B cell (primary cell): ENCODE measurements around the gene OR2M2. TPM values are rescaled to one million over a fixed set of nuclear protein-coding genes. Genes with fewer than 3 reads are reported as not detected.
A peak's percentile ranks its signal among the peaks of the same experiment; 100 is the strongest.

Source experiments
- ATAC-seq: fragments of 200-7000 bp; cut with Tn5 transposase; one replicate; pipeline ENCODE4 v1.10.0; 2021; ENCODE audit warnings: low read depth, mild to moderate bottlenecking, moderate number of reproducible peaks, moderate library complexity
- CTCF ChIA-PET: fragments of 350-600 bp; sonication (Branson Sonifier 250); formaldehyde crosslinking; loops from one replicate; lab custom pipeline; 2021; ENCODE audit warnings: antibody characterized with exemption, inconsistent platforms; lab: Charles Lee
- POLR2A ChIA-PET: fragments of 350-600 bp; sonication (Branson Sonifier 250); formaldehyde crosslinking; loops from one replicate; lab custom pipeline; 2021; ENCODE audit warnings: antibody characterized with exemption; lab: Charles Lee
- DNase-seq: peaks from one replicate; pipeline ENCODE4 v3.0.0; 2013
- H2AFZ ChIP-seq: 2 replicates; pipeline ENCODE4 v1.6.1; 2012; ENCODE audit warnings: mild to moderate bottlenecking, low read depth, low read length; ENCODE audit not compliant: insufficient read depth, poor library complexity, severe bottlenecking
- H3K27ac ChIP-seq, 2 donors: 1 replicate in 1 of 2; 2 replicates in 1 of 2; pipeline ENCODE4 v1.5.1; 2012 to 2013; ENCODE audit warnings: low read length in 2 of 2, mild to moderate bottlenecking in 2 of 2, moderate library complexity in 1 of 2
- H3K27me3 ChIP-seq, 4 experiments: fragments of 200-600 bp in 1 of 4; sonication (generic) in 1 of 4; replicated peaks in 1 of 4; 1 replicate in 2 of 4; 2 replicates in 2 of 4; pipeline versions ENCODE4 v1.6.1 to v1.7.0; 2013 to 2016; ENCODE audit warnings: low read length in 3 of 4, mild to moderate bottlenecking in 2 of 4, mixed read lengths in 1 of 4, moderate library complexity in 1 of 4; ENCODE audit not compliant: insufficient read depth in 4 of 4, control insufficient read depth in 3 of 4; ENCODE audit errors: control extremely low read depth in 1 of 4
- H3K36me3 ChIP-seq, 2 experiments: replicated peaks in 1 of 2; 1 replicate in 1 of 2; 2 replicates in 1 of 2; pipeline versions ENCODE4 v1.6.1 to v1.7.1; 2013; ENCODE audit warnings: low read length in 1 of 2; ENCODE audit not compliant: insufficient read depth in 2 of 2, control insufficient read depth in 1 of 2; ENCODE audit errors: control extremely low read depth in 1 of 2, extremely low read depth in 1 of 2
- H3K4me1 ChIP-seq, 2 donors: fragments of 200-600 bp in 1 of 2; sonication (generic) in 1 of 2; 1 replicate in 1 of 2; 2 replicates in 1 of 2; pipeline versions ENCODE4 v1.5.1 to v1.6.1; 2013 to 2017; ENCODE audit warnings: low read length in 2 of 2; ENCODE audit not compliant: control insufficient read depth in 2 of 2, insufficient read depth in 2 of 2
- H3K4me2 ChIP-seq: replicated peaks from 2 replicates; pipeline ENCODE3; 2012; ENCODE audit warnings: mild to moderate bottlenecking, low read depth, low read length; ENCODE audit not compliant: poor library complexity, severe bottlenecking
- H3K4me3 ChIP-seq, 5 experiments: fragments of 200-600 bp in 1 of 5; sonication (generic) in 1 of 5; 1 replicate in 3 of 5; 2 replicates in 2 of 5; pipeline versions ENCODE4 v1.5.1 to v1.7.0; 2011 to 2016; ENCODE audit warnings: low read length in 4 of 5, mild to moderate bottlenecking in 4 of 5, low read depth in 2 of 5, control low read depth in 1 of 5, moderate library complexity in 1 of 5; ENCODE audit not compliant: insufficient read depth in 1 of 5; ENCODE audit errors: control extremely low read depth in 1 of 5, extremely low read depth in 1 of 5
- H3K79me2 ChIP-seq: fragments of 200-600 bp; sonication (generic); one replicate; pipeline ENCODE4 v1.6.0; 2016; ENCODE audit warnings: low read length; ENCODE audit not compliant: control insufficient read depth, insufficient read depth
- H3K9ac ChIP-seq: fragments of 200-600 bp; sonication (generic); 2 replicates; pipeline ENCODE4 v1.6.1; 2017; ENCODE audit warnings: mild to moderate bottlenecking, low read length, moderate library complexity
- H3K9me3 ChIP-seq, 3 donors: one replicate each; pipeline versions ENCODE4 v1.6.1 to v1.7.1; 2013; ENCODE audit warnings: low read length in 2 of 3; ENCODE audit not compliant: control insufficient read depth in 2 of 3, insufficient read depth in 1 of 3; ENCODE audit errors: control extremely low read depth in 1 of 3
- H4K20me1 ChIP-seq: 2 replicates; pipeline ENCODE4 v1.6.0; 2012; ENCODE audit warnings: mild to moderate bottlenecking, low read length; ENCODE audit not compliant: insufficient read depth, control insufficient read depth, poor library complexity, severe bottlenecking
- H3K27ac Mint-ChIP-seq: one replicate; pipeline ENCODE4 v1.8.0; 2021; ENCODE audit warnings: mixed read lengths
- H3K27me3 Mint-ChIP-seq: one replicate; pipeline ENCODE4 v1.8.0; 2021; ENCODE audit warnings: mixed read lengths
- H3K4me1 Mint-ChIP-seq: one replicate; pipeline ENCODE4 v1.8.0; 2021; ENCODE audit warnings: mixed read lengths
- H3K4me3 Mint-ChIP-seq: one replicate; pipeline ENCODE4 v1.8.0; 2021; ENCODE audit warnings: mixed read lengths
- H3K9me3 Mint-ChIP-seq: one replicate; pipeline ENCODE4 v1.8.0; 2022; ENCODE audit warnings: mixed read lengths; ENCODE audit not compliant: insufficient read depth
- CTCF ChIP-seq: fragments of 200-600 bp; IDR thresholded peaks from one replicate; pipeline ENCODE4 v1.8.0; 2022; ENCODE audit warnings: antibody characterized with exemption, mild to moderate bottlenecking
- EZH2 ChIP-seq: IDR thresholded peaks from 2 replicates; pipeline ENCODE4 v1.6.1; 2012; ENCODE audit warnings: borderline replicate concordance, low read depth, mild to moderate bottlenecking, moderate library complexity, low read length; ENCODE audit not compliant: insufficient read depth, poor library complexity, severe bottlenecking
- WGBS: methylation state at CpG from one replicate; pipeline ENCODE4 v1.1.5; 2013; ENCODE audit warnings: missing lambda C conversion rate; ENCODE audit not compliant: insufficient coverage; 5-methylcytosine and 5-hydroxymethylcytosine counted together
- intact Hi-C: fragments of 100-400 bp; cut with micrococcal nuclease; formaldehyde crosslinking; loops from one replicate; pipeline ENCODE4 v1.10.0; 2022
- polyA plus RNA-seq: library from polyadenylated mRNA; depleted of rRNA; stranded (reverse); fragments of >200 nt; gene quantifications from 2 replicates; pipeline ENCODE4 v1.2.3, GENCODE V29; 2012
- total RNA-seq, 2 donors: library from RNA; stranded (reverse); fragments of 120-200 nt in 1 of 2; gene quantifications; 1 replicate in 1 of 2; 2 replicates in 1 of 2; pipeline versions ENCODE4 v1.2.3 to v1.2.4, GENCODE V29; 2013 to 2022

Gene OR2M2
- total and polyA plus RNA-seq, 2 donors (not counting 1 experiment from before 2014, with no cell fraction given) = not detected

DNA sequence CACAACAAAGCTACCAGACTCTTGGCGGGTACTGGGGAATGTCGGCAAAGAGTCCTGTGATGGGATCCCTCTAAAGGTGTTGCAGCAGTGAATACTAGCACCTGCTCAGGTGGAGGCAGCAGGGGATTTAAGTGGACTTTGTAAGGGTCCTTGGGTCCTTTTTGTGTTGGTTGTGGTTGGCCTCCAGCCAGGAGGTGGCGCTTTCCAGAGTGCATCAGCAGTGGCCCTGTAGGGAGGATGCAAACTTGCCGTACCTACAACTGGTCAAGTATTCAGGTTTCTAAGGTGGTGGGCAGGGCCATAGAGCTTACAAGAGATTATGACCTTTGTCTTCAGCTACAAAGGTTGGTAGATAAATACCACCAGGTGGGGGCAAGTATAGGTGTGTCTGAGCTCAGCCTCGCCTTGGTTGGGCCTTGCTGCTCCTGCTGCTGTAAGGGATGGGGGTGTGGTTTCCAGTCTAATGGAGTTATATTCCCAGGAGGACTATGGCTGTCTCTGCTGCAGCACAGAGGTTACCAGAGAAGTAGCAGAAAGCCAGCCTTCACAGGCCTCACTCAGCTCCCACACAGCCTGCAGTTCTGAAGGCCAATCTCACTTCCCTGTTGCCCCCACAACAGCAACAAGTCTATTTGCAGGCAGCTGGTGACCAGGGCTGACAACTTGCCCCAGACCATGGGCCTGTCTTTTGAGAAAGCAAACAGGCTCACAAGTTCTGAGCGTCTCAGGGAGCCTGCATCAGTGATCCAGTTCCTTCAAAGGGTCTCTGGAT is 22.4 kb upstream of the OR2M2 start:
- intact Hi-C loops = no loop called here
- DNase-seq (peak; percentile 13), ATAC-seq (no peak)
- POLR2A ChIA-PET = no interaction called here
- Mint-ChIP-seq H3K4me3 (no peak overlapping the region), H3K27me3 (no peaks in the 10 kb centered on the region), H3K4me1 (peaks cover 10% of the 10 kb centered on the region), H3K27ac (no peak overlapping the region), H3K9me3 (peaks cover 7% of the 10 kb centered on the region)
- H3K36me3 ChIP-seq = no peaks in the 10 kb centered on the region
- no peak overlapping the region for H3K4me3 ChIP-seq
- peak overlapping the region; percentile 27 for H2AFZ ChIP-seq
- 90% methylated on average over 6 of the region's 6 CpGs for WGBS
- no peaks in the 10 kb centered on the region for H4K20me1 ChIP-seq
- H3K9me3 ChIP-seq = no peaks in the 10 kb centered on the region
- peaks cover 9 to 13% of the 10 kb centered on the region in 2 donors for H3K4me1 ChIP-seq
- H3K79me2 ChIP-seq = no peaks in the 10 kb centered on the region
- CTCF ChIA-PET = no interaction called here
- no peak overlapping the region for H3K9ac ChIP-seq
- H3K27me3 ChIP-seq = no peaks in the 10 kb centered on the region
- no peak overlapping the region for H3K27ac ChIP-seq
- no peak overlapping the region for H3K4me2 ChIP-seq
- TF ChIP-seq EZH2 (no peak), CTCF (no peak)

GRCh38 chr1:248155927-248156326 is 18.7 kb upstream of the OR2M2 start:
- no peak overlapping the region for H3K9ac ChIP-seq
- POLR2A ChIA-PET = no interaction called here
- TF ChIP-seq EZH2 (no peak), CTCF (no peak)
- no peaks in the 10 kb centered on the region for H3K36me3 ChIP-seq
- Mint-ChIP-seq H3K27me3 (no peaks in the 10 kb centered on the region), H3K27ac (no peak overlapping the region), H3K9me3 (no peaks in the 10 kb centered on the region), H3K4me3 (no peak overlapping the region), H3K4me1 (no peaks in the 10 kb centered on the region)
- H4K20me1 ChIP-seq = no peaks in the 10 kb centered on the region
- H3K4me1 ChIP-seq = peaks cover 0 to 8% of the 10 kb centered on the region in 2 donors
- H3K79me2 ChIP-seq = no peaks in the 10 kb centered on the region
- peak; percentile 8 for DNase-seq
- intact Hi-C loops = no loop called here
- no peaks in the 10 kb centered on the region for H3K9me3 ChIP-seq
- H3K4me2 ChIP-seq = no peak overlapping the region
- ATAC-seq = no peak
- WGBS = no CpG with 5 or more reads among the region's 1 CpG
- no peak overlapping the region for H3K27ac ChIP-seq
- CTCF ChIA-PET = no interaction called here
- no peaks in the 10 kb centered on the region for H3K27me3 ChIP-seq
- H2AFZ ChIP-seq = no peak overlapping the region
- H3K4me3 ChIP-seq = no peak overlapping the region
